Neuronal stem cell (in vitro differentiated cells): ENCODE data around the gene FAM174C.

Source experiments
- DNase-seq: peaks from one replicate; pipeline ENCODE4 v3.0.0-alpha.2; 2013; ENCODE audit warnings: low spot score
- H2AFZ ChIP-seq: one replicate; pipeline ENCODE4 v1.6.1; 2013; ENCODE audit warnings: mild to moderate bottlenecking, low read length, inconsistent platforms
- H2AK5ac ChIP-seq: 2 replicates; pipeline ENCODE4 v1.6.1; 2013; ENCODE audit warnings: low read depth, mild to moderate bottlenecking, inconsistent platforms, low read length, moderate library complexity, mixed read lengths
- H2BK120ac ChIP-seq: 2 replicates; pipeline ENCODE4 v1.6.1; 2013; ENCODE audit warnings: low read depth, mild to moderate bottlenecking, inconsistent platforms, low read length, moderate library complexity, mixed read lengths
- H2BK12ac ChIP-seq: one replicate; pipeline ENCODE4 v1.6.1; 2013; ENCODE audit warnings: low read length, inconsistent platforms
- H2BK15ac ChIP-seq: 2 replicates; pipeline ENCODE4 v1.6.1; 2013; ENCODE audit warnings: mild to moderate bottlenecking, low read length, inconsistent platforms, mixed read lengths
- H2BK5ac ChIP-seq: one replicate; pipeline ENCODE4 v1.6.1; 2013; ENCODE audit warnings: inconsistent platforms, mild to moderate bottlenecking, low read length, moderate library complexity
- H3K14ac ChIP-seq: one replicate; pipeline ENCODE4 v1.6.1; 2013; ENCODE audit warnings: low read length, inconsistent platforms
- H3K18ac ChIP-seq: 2 replicates; pipeline ENCODE4 v1.6.1; 2013; ENCODE audit warnings: low read length, inconsistent platforms
- H3K23ac ChIP-seq: 2 replicates; pipeline ENCODE4 v1.6.1; 2013; ENCODE audit warnings: low read depth, mild to moderate bottlenecking, mixed read lengths, low read length, inconsistent platforms; ENCODE audit not compliant: poor library complexity
- H3K27ac ChIP-seq: replicated peaks from 3 replicates; pipeline ENCODE4 v1.5.1; 2013; ENCODE audit warnings: low read length, inconsistent platforms
- H3K27me3 ChIP-seq, 3 experiments: 2 replicates each; pipeline ENCODE4 v1.6.1; 2013; ENCODE audit warnings: low read length in 3 of 3, mild to moderate bottlenecking in 2 of 3, inconsistent platforms in 1 of 3, low read depth in 1 of 3, mixed read lengths in 1 of 3, moderate library complexity in 1 of 3; ENCODE audit not compliant: control insufficient read depth in 3 of 3, insufficient read depth in 3 of 3
- H3K36me3 ChIP-seq, 2 donors: replicated peaks in 1 of 2; 2 replicates each; pipeline ENCODE4 v1.6.1; 2013; ENCODE audit warnings: low read length in 2 of 2; ENCODE audit not compliant: control insufficient read depth in 2 of 2, insufficient read depth in 2 of 2
- H3K4ac ChIP-seq: 2 replicates; pipeline ENCODE4 v1.6.1; 2013; ENCODE audit warnings: inconsistent platforms, mild to moderate bottlenecking, low read length, moderate library complexity
- H3K4me1 ChIP-seq, 2 donors: 1 replicate in 1 of 2; 2 replicates in 1 of 2; pipeline ENCODE4 v1.6.1; 2013; ENCODE audit warnings: low read length in 2 of 2, low read depth in 1 of 2; ENCODE audit not compliant: control insufficient read depth in 2 of 2, insufficient read depth in 1 of 2
- H3K4me2 ChIP-seq: one replicate; pipeline ENCODE4 v1.6.1; 2013; ENCODE audit warnings: mild to moderate bottlenecking, low read length, inconsistent platforms; ENCODE audit not compliant: insufficient read depth, poor library complexity, severe bottlenecking
- H3K4me3 ChIP-seq, 2 donors: 2 replicates each; pipeline ENCODE4 v1.5.1; 2013; ENCODE audit warnings: low read length in 2 of 2, mild to moderate bottlenecking in 2 of 2, inconsistent platforms in 1 of 2, moderate library complexity in 1 of 2
- H3K79me1 ChIP-seq: one replicate; pipeline ENCODE4 v1.6.1; 2013; ENCODE audit warnings: low read depth, mild to moderate bottlenecking, inconsistent platforms, low read length, moderate library complexity
- H3K9ac ChIP-seq: one replicate; pipeline ENCODE4 v1.6.1; 2013; ENCODE audit warnings: mild to moderate bottlenecking, low read depth, low read length, inconsistent platforms; ENCODE audit not compliant: poor library complexity
- H3K9me3 ChIP-seq, 2 donors: replicated peaks in 1 of 2; 2 replicates each; pipeline versions ENCODE3 to v1.6.1; 2013; ENCODE audit warnings: low read length in 2 of 2, mild to moderate bottlenecking in 2 of 2, inconsistent platforms in 1 of 2, low read depth in 1 of 2, mixed read lengths in 1 of 2, moderate library complexity in 1 of 2; ENCODE audit not compliant: control insufficient read depth in 2 of 2, insufficient read depth in 1 of 2
- H4K8ac ChIP-seq: one replicate; pipeline ENCODE4 v1.6.1; 2013; ENCODE audit warnings: low read depth, mild to moderate bottlenecking, inconsistent platforms, low read length, moderate library complexity
- H4K91ac ChIP-seq: one replicate; pipeline ENCODE4 v1.6.1; 2013; ENCODE audit warnings: low read length, low read depth, mild to moderate bottlenecking, inconsistent platforms; ENCODE audit not compliant: poor library complexity
- WGBS, 2 donors: extraction: QIAGEN DNeasy Blood & Tissue Kit; methylation state at CpG; one replicate each; pipeline ENCODE4 v1.1.7; 2013; ENCODE audit warnings: missing lambda C conversion rate in 2 of 2, mixed read lengths in 1 of 2; ENCODE audit not compliant: insufficient read length in 2 of 2, insufficient replicate concordance in 1 of 2; ENCODE audit errors: extremely low coverage in 2 of 2; 5-methylcytosine and 5-hydroxymethylcytosine counted together

The FAM174C gene

DNA sequence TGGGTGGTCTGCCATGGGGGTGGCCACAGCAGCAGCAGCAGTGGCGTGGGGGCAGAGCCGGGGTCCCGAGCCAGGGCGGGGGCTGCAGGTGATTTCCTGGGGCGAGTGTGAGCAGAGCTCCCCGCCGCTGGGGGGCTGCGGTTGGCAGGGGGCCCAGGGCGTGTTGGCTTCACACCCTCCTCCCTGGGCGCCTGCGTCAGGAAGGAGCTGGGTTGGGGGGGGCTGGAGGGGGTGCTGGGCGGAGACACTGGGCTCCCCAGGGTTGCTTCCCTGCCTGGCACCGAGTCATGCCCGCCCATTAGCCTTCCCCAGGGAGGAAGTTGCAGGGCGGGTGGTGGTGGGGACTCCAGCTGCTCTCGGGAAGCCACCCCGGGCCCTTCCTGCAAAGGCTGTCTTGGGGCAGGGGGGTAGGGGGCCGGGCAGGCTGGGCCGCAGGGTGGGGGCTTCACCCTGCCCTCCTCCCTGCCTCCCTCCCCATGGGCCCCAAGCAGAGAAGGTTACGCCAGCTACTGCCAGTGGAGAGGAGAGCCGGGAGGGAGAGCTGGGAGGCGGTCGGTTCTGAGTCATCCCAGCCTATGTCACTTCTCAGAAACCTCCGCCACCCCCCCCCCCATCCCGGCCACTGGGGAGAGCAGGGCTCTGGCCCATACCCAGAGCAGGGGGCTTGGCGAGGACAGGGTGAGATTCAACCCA, 22.4 kb upstream of the FAM174C start:
- peak overlapping the region; percentile 37 for H2AK5ac ChIP-seq
- H2BK5ac ChIP-seq = no peak overlapping the region
- no peak overlapping the region for H2BK12ac ChIP-seq
- H3K4me1 ChIP-seq = peaks cover 8 to 27% of the 10 kb centered on the region in 2 donors
- H2BK15ac ChIP-seq = no peak overlapping the region
- no CpG with 5 or more reads among the region's 26 CpGs for WGBS, 2 donors
- no peak overlapping the region for H4K8ac ChIP-seq
- H3K27ac ChIP-seq = peak overlapping the region; percentile 49
- peak overlapping the region; percentile 87 for H3K4me2 ChIP-seq
- H2BK120ac ChIP-seq = no peak overlapping the region
- H3K9me3 ChIP-seq = no peaks in the 10 kb centered on the region
- DNase-seq = no peak
- peak overlapping the region; percentile 61 to 98 for H3K4me3 ChIP-seq
- H3K18ac ChIP-seq = peak overlapping the region; percentile 85
- no peak overlapping the region for H4K91ac ChIP-seq
- no peaks in the 10 kb centered on the region for H3K27me3 ChIP-seq
- H3K36me3 ChIP-seq = peaks cover 52 to 67% of the 10 kb centered on the region in 2 donors
- no peak overlapping the region for H3K4ac ChIP-seq
- H3K79me1 ChIP-seq = peaks cover 29% of the 10 kb centered on the region
- H3K9ac ChIP-seq = no peak overlapping the region
- no peak overlapping the region for H2AFZ ChIP-seq
- no peak overlapping the region for H3K14ac ChIP-seq
- H3K23ac ChIP-seq = peak overlapping the region; percentile 31

DNA sequence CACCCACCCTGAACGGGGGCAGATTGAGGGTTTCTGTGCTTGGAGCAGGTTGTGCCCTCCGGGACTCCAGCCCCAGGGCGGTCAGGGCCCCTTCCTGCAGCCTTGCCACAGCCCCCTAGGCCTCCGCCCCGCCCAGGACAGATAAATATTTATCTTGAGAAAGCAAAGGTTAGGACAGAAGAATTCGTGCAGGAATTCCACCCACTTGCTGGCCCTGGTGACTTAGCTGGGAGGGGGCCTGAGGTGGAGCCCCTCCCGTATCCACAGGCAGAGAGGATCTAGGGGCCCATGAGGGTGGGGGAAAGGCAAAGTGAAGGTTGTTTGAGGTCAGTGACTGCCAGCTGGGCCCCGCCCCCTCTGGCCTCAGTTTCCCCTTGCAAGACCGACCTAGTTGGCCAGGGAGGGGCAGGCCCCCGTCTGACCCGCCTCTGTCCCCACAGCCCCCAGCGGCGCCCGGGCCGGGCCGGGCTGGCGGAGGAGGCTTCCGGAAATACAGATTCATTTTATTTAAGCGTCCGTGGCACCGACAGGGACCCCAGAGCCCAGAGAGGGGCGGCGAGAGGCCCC, 21.7 kb upstream of the FAM174C start:
- DNase-seq = no peak

DNA sequence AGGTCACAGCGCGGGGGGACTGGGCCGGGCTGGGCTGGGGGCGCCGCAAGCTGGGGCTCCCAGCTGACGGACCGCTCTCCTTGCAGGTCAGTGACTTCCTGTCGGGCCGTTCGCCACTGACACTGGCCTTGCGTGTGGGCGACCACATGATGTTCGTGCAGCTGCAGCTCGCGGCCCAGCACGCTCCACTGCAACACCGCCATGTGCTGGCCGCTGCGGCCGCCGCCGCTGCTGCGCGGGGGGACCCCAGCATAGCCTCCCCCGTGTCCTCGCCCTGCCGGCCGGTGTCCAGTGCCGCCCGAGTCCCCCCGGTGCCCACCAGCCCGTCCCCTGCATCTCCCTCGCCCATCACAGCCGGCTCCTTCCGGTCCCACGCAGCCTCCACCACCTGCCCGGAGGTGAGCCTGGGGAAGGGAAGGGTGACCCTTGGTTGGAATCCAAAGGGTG, 21.2 kb upstream of the FAM174C start:
- Histone ChIP-seq H4K91ac (no peak overlapping the region), H3K4me1 (peaks cover 7 to 36% of the 10 kb centered on the region in 2 donors), H3K4ac (no peak overlapping the region), H3K27ac (no peak overlapping the region), H3K79me1 (peaks cover 29% of the 10 kb centered on the region), H2BK15ac (no peak overlapping the region), H3K14ac (no peak overlapping the region), H2BK120ac (no peak overlapping the region), H3K9ac (peak overlapping the region; percentile 64), H2BK5ac (no peak overlapping the region), H3K18ac (peak overlapping the region; percentile 85), H4K8ac (no peak overlapping the region), H2BK12ac (no peak overlapping the region), H2AFZ (no peak overlapping the region), H3K4me3 (no peak overlapping the region), H3K4me2 (no peak overlapping the region), H3K23ac (peak overlapping the region; percentile 27), H3K9me3 (no peaks in the 10 kb centered on the region), H2AK5ac (no peak overlapping the region), H3K27me3 (no peaks in the 10 kb centered on the region), H3K36me3 (peaks cover 52 to 79% of the 10 kb centered on the region in 2 donors)
- DNase-seq = no peak
- WGBS, 2 donors = no CpG with 5 or more reads among the region's 37 CpGs

More for the DNA sequence above, 21.7 kb upstream of the FAM174C start:
- Histone ChIP-seq H3K27ac (peak overlapping the region; percentile 8), H3K9me3 (no peaks in the 10 kb centered on the region), H3K23ac (peak overlapping the region; percentile 31), H3K4me3 (peak overlapping the region in 1 of 2 donors; percentile 9), H2AK5ac (no peak overlapping the region), H3K27me3 (no peaks in the 10 kb centered on the region), H2BK12ac (no peak overlapping the region), H3K14ac (no peak overlapping the region), H4K8ac (no peak overlapping the region), H3K4ac (no peak overlapping the region), H3K4me2 (no peak overlapping the region), H3K79me1 (peaks cover 29% of the 10 kb centered on the region), H4K91ac (no peak overlapping the region), H3K18ac (peak overlapping the region; percentile 85), H3K4me1 (peaks cover 7 to 31% of the 10 kb centered on the region in 2 donors), H3K9ac (peak overlapping the region; percentile 60), H2BK120ac (no peak overlapping the region), H2BK15ac (no peak overlapping the region), H3K36me3 (peaks cover 52 to 73% of the 10 kb centered on the region in 2 donors), H2AFZ (no peak overlapping the region), H2BK5ac (no peak overlapping the region)
- WGBS, 2 donors = no CpG with 5 or more reads among the region's 23 CpGs

- H3K23ac ChIP-seq = peak overlapping the region; percentile 91
- H3K14ac ChIP-seq = no peak overlapping the region
- no peak overlapping the region for H2BK15ac ChIP-seq
- WGBS, 2 donors = no CpG with 5 or more reads among the region's 20 CpGs
- no peak overlapping the region for H3K4me2 ChIP-seq
- H3K27ac ChIP-seq = peak overlapping the region; percentile 24
- H3K79me1 ChIP-seq = peaks cover 29% of the 10 kb centered on the region
- H3K9me3 ChIP-seq = no peaks in the 10 kb centered on the region
- peak overlapping the region; percentile 23 for H4K8ac ChIP-seq
- H2AK5ac ChIP-seq = no peak overlapping the region
- peaks cover 52 to 82% of the 10 kb centered on the region in 2 donors for H3K36me3 ChIP-seq
- no peak overlapping the region for H2AFZ ChIP-seq
- H3K4me1 ChIP-seq = peaks cover 13 to 41% of the 10 kb centered on the region in 2 donors
- H3K4me3 ChIP-seq = no peak overlapping the region
- H2BK5ac ChIP-seq = no peak overlapping the region
- no peak overlapping the region for H4K91ac ChIP-seq
- no peak overlapping the region for H3K4ac ChIP-seq
- H3K9ac ChIP-seq = peak overlapping the region; percentile 64
- DNase-seq = no peak
- H3K27me3 ChIP-seq = no peaks in the 10 kb centered on the region
- no peak overlapping the region for H3K18ac ChIP-seq
- H2BK120ac ChIP-seq = no peak overlapping the region
- H2BK12ac ChIP-seq = no peak overlapping the region
Measured at GRCh38 chr19:1254530-1255185, 20.7 kb upstream of the FAM174C start.
